ENCODE results near the gene ARHGEF11.
A peak's percentile ranks its signal among the peaks of the same experiment; 100 is the strongest.
"Not testable (repeated sequence)": the region's sequence is repeated elsewhere in the genome, so short reads cannot be mapped to it uniquely, and the experiment has no call there.

Gene ARHGEF11, protein sequence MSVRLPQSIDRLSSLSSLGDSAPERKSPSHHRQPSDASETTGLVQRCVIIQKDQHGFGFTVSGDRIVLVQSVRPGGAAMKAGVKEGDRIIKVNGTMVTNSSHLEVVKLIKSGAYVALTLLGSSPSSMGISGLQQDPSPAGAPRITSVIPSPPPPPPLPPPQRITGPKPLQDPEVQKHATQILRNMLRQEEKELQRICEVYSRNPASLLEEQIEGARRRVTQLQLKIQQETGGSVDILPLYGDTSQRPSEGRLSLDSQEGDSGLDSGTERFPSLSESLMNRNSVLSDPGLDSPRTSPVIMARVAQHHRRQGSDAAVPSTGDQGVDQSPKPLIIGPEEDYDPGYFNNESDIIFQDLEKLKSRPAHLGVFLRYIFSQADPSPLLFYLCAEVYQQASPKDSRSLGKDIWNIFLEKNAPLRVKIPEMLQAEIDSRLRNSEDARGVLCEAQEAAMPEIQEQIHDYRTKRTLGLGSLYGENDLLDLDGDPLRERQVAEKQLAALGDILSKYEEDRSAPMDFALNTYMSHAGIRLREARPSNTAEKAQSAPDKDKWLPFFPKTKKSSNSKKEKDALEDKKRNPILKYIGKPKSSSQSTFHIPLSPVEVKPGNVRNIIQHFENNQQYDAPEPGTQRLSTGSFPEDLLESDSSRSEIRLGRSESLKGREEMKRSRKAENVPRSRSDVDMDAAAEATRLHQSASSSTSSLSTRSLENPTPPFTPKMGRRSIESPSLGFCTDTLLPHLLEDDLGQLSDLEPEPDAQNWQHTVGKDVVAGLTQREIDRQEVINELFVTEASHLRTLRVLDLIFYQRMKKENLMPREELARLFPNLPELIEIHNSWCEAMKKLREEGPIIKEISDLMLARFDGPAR (N-terminal part only)

DNA sequence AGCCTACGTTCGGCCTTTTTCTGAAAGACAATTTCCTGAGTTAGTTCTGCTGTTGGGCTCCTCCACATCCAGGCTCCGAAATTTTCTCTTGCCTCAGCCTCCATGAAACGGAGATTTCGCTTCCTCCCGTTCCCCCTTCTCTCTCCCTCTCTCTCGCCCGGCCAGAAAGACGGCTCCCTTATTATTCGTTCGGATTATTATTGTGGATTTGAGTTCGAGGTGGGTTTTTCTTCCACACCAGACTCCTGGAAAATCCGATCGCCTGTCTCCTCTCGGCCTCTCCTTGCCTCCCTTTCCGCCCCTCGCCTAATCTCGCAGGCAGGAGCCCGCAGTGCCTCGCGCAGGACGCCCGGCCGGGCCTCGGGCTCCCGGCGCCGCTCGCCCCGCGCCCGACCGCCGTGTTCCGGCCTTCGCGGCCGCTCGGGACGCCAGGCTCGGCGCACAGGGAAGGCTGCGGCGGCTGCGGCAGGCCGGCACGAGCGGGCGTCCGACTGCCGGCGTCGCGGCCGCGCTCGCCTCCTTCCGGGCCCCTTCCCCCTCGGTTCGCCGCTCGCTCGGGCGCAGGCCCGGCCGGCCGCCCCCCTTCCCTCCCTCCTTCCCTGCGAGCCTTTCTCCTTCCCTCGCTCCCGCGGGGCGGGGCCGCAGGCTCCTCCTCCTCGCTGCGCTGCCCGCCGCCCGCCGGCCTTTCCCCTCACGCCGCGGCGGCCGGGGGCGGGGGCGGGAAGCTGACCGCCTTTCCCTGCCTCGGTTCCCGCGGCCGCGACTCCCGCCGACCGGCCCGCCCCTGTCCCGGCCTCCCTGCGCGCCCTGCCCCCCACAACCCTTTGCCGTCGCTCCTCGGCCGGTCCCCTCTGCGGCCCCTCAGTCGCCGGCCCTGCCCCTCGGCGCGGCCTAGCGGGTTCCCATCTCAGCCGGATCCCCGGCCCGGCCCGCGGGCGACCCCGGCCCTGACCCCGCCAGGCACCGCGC is at the start of gene ARHGEF11:
Gene ARHGEF11, minus strand, starts transcription at position 493 of the 969 bp plus-strand sequence. CDS start 1,412 bp downstream, outside the sequence.
- peak; percentile 65 to 93 for DNase-seq

- DNase-seq: no peak
Measured at GRCh38 chr1:157095091-157095490, 49.5 kb upstream of the ARHGEF11 start.

DNA sequence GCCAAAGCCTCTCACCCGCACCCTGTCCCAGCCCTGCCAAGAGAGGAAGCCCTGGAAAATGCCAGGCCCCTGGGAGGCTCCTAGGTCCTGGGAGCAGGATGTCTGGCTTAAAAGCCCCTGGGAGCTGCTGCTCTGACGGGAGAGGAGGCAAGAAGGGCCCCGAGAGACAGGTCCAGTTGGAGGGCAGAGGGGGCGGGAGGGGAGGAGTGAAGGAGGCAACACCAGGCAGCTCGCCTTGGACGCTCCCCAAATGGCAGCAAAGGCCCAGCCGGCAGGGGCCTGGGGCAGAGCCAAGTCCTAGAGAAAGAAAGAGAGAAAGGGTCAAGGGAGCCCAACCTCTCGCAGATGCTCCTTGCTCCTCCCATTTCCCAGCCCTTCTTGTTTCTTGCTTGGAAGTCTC is 47.3 kb upstream of the ARHGEF11 start:
- peak in 1 of 2 experiments; percentile 75 for DNase-seq

DNA sequence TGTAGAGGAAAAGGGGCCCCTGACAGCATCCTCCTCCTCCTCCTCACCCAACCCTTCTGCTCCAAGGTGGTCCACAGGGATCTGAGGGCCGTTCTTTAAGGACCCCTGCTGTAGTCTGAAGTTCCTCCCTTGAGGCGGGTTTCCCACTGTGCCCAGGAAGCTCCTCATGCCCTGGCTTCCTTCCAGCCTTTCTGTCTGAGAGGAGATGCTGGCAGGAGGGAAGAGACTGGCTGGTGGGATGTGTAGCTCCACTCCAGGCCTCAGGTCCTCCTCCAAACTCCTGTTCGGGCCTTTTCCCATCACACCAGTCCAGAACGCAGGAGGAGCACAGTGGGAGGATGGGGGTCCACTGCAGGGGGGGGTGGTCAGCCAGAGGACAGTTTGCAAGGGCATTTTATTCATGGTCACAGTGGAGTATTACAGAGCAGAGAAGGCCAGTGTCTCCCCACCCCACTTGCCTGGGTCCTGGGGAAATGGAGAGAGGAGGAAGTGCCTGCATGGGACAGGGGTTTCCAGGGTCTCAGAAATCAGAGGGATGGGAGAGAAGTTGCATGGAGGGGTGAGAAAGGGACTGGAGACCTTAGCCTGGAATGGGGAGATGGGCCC is 46.2 kb upstream of the ARHGEF11 start:
- peak in 1 of 2 experiments; percentile 44 for DNase-seq

DNA sequence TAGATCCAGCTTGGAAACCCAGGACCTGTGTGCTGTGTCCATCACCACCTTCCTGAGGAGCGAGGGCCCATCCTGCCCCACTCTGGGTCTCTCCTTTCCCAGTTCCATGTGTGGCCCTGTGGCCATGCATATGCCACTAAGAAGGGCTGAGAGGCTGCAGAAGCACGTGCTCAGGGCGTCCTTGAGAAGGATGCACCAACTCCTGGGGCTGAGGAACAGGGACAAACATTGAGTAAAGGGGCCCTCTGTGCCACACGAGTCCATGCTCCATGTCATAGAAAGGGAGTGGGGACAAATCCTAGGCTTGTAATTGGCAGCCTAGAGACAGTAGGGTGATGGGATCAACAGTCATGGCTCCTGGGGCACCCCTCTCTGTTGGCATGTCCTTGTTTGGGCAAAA is 45.6 kb upstream of the ARHGEF11 start:
- no peak for DNase-seq

- DNase-seq: no peak
Measured at GRCh38 chr1:157090771-157091170, 45.2 kb upstream of the ARHGEF11 start.

- peak; percentile 45 to 90 for DNase-seq
Measured at GRCh38 chr1:157090196-157090647, 44.7 kb upstream of the ARHGEF11 start.

- no peak for DNase-seq
Measured at GRCh38 chr1:157089789-157090188, 44.2 kb upstream of the ARHGEF11 start.

DNA sequence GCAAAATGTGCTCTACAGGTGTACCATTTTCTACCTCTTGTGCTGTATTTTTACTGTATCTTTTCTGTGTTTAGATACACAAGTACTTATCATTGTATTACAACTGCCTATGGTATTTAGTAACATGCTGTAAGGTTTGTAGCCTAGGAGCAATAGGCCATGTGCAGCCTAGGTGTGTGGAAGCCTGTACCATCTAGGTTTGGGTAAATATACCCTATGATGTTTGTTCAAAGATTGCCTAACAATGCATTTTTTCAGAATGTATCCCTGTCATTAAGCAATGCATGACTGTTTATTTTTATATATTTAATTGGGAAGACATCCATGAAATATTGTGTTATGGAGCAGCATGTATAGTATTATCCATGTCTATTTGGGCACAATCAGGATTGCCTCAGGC is 43.1 kb upstream of the ARHGEF11 start:
- no peak for DNase-seq

- no peak for DNase-seq
Measured at GRCh38 chr1:157087030-157087429, 41.5 kb upstream of the ARHGEF11 start.

GRCh38 chr1:157086299-157086698 is 40.8 kb upstream of the ARHGEF11 start:
- no peak for DNase-seq

- no peak for DNase-seq
Measured at GRCh38 chr1:157085421-157085820, 39.9 kb upstream of the ARHGEF11 start.

DNA sequence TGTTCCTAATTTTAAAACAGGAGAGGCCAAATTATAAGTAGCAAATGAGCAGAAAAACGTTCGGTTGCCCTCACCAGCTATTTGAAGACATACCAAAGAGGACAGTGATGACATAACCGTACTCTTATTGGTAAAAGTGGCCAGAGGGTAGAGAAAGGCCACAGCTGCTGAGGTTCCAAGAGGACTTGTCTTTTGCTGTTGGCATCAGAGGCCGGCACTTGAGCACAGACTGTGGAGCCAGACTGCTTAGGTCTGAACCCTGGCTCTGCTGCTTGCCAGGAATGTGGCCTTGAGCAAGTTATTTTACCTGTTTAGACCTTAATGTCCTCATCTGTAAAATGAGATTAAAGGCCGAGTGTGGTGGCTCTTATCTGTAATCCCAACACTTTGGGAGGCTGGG is 39.2 kb upstream of the ARHGEF11 start:
- no peak for DNase-seq

DNA sequence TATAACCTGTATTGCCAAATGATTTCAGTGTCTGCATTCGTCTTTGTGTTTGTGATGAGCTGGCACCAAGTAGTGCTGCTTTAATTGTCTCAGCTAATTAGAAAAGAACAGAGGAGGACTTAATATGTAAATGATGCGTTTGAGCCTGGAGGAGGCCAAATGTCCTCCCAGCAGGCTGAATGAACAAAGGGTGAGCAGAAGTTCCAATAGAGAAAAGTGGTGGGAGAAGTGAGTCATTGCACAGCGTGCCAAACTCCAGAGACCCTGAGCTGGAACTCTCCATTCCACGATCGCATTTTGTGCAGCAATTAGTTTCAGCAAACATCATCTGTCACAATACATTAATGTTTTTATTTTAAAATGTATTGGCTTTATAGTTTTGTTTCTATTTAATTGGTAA is 36.2 kb upstream of the ARHGEF11 start:
- DNase-seq: peak; percentile 13 to 69

DNA sequence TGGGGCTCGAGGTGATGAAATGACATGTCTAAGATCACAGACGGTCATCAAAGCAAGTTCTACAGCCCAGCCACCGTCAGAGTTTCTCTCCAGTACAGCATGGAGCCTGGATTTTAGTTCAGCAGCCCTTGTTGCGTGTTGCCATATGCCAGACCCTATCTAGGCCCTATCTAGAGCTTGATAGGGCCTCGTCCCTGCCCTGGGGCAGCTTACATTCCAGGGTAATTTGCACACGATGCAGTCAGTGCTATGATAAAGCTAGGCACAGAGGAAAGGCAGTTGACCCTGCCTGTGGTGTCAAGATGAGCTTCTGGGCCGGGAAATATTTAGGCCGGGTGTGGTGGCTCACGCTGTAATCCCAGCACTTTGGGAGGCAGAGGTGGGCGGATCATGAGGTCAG is 35.2 kb upstream of the ARHGEF11 start:
- DNase-seq: no peak

DNA sequence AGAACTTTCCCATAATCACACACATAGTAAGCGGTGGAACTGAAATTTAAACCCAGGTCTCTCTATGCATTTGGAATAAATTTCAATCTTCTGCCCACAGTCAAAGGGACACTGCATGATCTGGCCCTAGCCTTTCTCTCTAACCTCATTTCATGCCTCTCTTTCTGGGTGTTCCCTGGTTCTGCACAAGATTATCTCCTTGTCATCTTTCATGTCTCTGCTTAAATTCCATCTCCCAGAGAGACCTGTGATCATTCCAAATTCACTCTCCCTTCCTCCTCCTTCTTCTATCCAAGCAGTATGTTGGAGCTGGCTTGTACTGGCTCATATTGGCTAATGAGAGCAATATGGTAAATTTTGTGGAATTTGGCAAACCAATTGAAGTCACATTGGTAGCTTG is 31.9 kb upstream of the ARHGEF11 start:
- DNase-seq: no peak

GRCh38 chr1:157073944-157074685 is 28.6 kb upstream of the ARHGEF11 start:
- DNase-seq: peak in 1 of 2 experiments; percentile 59

DNA sequence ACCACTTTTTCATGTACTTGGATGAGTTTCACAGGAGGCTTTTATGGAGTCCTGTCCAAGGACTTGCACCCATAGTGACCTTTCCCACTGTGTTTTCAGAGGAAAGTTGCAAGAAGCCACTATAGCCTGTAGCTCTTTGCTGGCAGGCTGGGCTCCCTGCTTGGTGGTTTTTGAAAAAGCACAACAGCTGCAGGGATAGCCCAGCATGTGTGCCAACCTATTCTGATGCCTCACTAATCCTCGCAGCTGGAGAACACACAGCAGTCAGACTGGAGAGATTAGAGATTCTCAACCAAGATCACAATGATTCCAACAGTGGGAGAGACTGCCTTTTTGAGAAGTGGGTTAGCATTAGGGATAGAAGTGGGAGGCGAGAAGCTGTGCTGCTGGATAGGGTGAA is 24.1 kb upstream of the ARHGEF11 start:
- no peak for DNase-seq

- DNase-seq: not testable (repeated sequence)
Measured at GRCh38 chr1:157059241-157059640, 13.7 kb upstream of the ARHGEF11 start.

- DNase-seq: no peak
Measured at GRCh38 chr1:157056269-157056668, 10.7 kb upstream of the ARHGEF11 start.

DNA sequence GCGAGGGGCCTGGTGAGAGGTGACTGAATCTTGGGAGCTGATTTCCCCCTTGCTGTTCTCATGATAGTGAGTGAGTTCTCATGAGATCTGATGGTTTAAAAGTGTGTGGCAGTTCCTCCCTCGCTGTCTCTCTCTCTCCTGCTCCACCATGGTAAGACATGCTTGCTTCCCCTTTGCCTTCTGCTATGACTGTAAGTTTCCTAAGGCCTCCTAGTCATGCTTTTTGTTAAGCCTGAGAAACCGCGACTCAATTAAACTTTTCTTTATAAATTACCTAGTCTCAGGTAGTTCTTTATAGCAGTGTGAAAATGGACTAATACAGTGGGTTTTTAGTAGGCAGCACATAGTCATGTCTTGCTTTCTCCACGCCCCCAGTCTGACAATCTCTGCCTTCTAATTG is 10.2 kb upstream of the ARHGEF11 start:
- DNase-seq: not testable (repeated sequence)

All from NCI-H446 (cell line).